ENCODE results near the gene EFL1. TPM values are rescaled to one million over a fixed set of nuclear protein-coding genes. Genes with fewer than 3 reads are reported as not detected.

Gene EFL1
- total RNA-seq, 1 experiment from 2014 or later: 44.7 TPM

DNA sequence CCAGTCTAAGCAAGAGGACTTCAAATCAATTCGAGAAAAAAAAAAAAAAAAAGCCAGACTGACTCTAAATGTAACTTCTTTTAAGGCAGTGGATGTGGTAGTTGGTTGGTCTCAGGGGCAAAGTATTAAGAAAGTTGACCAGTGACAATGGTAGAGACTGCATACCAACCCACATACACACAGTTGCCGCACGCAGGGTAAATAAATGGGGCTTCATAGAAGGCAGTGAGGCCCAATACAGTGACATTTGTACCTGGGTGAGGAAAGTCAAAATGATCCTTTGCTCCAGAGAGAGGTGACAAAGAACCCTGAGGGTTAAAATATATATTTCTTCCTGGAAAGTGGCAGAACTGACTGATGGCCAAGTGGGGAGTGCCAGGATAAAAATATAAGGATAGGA, 116.0 kb downstream of the EFL1 start:
- ChIA-PET POLR2A (interaction anchor here (0.7 to 2.8 kb wide), 4 partner anchors 8 to 736 kb away, joined by 3 to 27 read pairs (median 4); no protein-coding TSS in a partner anchor), CTCF (no interaction called here)
- no peak for DNase-seq (ENCODE audit: unreplicated experiment)
- TF ChIP-seq, protein P1, sequence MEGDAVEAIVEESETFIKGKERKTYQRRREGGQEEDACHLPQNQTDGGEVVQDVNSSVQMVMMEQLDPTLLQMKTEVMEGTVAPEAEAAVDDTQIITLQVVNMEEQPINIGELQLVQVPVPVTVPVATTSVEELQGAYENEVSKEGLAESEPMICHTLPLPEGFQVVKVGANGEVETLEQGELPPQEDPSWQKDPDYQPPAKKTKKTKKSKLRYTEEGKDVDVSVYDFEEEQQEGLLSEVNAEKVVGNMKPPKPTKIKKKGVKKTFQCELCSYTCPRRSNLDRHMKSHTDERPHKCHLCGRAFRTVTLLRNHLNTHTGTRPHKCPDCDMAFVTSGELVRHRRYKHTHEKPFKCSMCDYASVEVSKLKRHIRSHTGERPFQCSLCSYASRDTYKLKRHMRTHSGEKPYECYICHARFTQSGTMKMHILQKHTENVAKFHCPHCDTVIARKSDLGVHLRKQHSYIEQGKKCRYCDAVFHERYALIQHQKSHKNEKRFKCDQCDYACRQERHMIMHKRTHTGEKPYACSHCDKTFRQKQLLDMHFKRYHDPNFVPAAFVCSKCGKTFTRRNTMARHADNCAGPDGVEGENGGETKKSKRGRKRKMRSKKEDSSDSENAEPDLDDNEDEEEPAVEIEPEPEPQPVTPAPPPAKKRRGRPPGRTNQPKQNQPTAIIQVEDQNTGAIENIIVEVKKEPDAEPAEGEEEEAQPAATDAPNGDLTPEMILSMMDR (IDR thresholded peaks at IDR 0.05; ENCODE audit: unreplicated experiment): no peak
- Mint-ChIP-seq H3K27ac (ENCODE audit: low read depth, unreplicated experiment) (peak overlapping the region; percentile 89), H3K27me3 (ENCODE audit: insufficient read depth, unreplicated experiment) (no peaks in the 10 kb centered on the region), H3K9me3 (ENCODE audit: unreplicated experiment) (peaks cover 7% of the 10 kb centered on the region), H3K4me3 (ENCODE audit: unreplicated experiment) (no peak overlapping the region), H3K4me1 (ENCODE audit: insufficient read depth, unreplicated experiment) (peaks cover 16% of the 10 kb centered on the region), H3K36me3 (ENCODE audit: insufficient read depth, unreplicated experiment) (peaks cover 37% of the 10 kb centered on the region)
- intact Hi-C loops (cut with micrococcal nuclease): no loop called here
- BruUV-seq (replicated peaks): no TSS peak

DNA sequence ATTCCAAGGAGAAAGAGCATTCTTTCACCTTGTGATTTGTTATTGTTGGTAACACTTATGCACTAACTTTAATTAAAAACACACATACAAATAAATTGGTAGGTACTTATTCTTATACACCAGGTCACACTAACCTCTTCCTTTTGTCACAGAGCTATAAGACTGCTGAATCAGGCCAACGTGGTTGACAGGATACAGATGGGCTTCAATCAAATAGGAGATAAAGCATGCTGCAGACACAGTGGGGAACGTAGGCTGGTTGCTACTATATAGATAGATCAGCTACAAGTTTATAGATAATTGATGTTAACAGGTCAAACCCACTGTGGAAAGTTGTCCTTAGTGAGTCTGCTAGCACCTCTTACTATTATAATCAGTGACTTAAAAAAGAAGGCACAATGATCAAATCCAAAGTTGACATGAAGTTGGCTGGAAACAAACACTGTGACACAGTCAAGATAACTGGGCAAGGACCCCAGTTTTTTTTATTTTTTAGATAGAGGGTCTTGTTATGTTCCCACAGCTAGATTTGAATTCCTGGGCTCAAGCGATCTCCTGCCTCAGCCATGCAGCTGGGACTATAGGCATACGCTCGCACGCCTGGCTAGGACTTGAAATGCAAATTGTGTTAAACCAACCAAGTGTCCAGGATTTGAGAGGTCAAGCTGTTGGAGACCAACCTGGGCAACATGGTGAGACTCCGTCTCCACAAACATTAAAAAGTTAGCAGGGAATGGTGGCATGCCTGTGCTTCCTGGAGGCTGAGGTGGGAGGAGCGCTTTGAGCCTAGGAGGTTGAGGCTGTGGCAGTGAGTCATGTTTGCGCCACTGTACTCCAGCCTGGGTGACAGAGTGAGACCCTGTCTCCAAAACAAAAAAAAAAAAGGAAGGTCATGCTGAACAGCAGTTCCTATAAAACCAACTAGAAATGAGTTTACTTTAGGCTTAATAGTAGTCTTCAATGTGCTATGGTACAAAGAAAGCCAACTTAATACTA, 118.8 kb downstream of the EFL1 start:
- intact Hi-C loops (cut with micrococcal nuclease): no loop called here
- Mint-ChIP-seq H3K9me3 (ENCODE audit: unreplicated experiment) (peaks cover 7% of the 10 kb centered on the region), H3K4me3 (ENCODE audit: unreplicated experiment) (no peak overlapping the region), H3K27me3 (ENCODE audit: insufficient read depth, unreplicated experiment) (no peaks in the 10 kb centered on the region), H3K4me1 (ENCODE audit: insufficient read depth, unreplicated experiment) (peaks cover 24% of the 10 kb centered on the region), H3K36me3 (ENCODE audit: insufficient read depth, unreplicated experiment) (peaks cover 20% of the 10 kb centered on the region), H3K27ac (ENCODE audit: low read depth, unreplicated experiment) (no peak overlapping the region)
- CTCF ChIA-PET: interaction anchor here (0.6 to 1.6 kb wide), 7 partner anchors 8 to 1158 kb away, joined by 3 to 7 read pairs (median 3); no protein-coding TSS in a partner anchor
- no TSS peak for BruUV-seq (replicated peaks)
- no peak for DNase-seq (ENCODE audit: unreplicated experiment)
- TF ChIP-seq, protein P1 (IDR thresholded peaks at IDR 0.05; ENCODE audit: unreplicated experiment): no peak
- POLR2A ChIA-PET: interaction anchor here (1.1 kb wide), 2 partner anchors 13 to 39 kb away, joined by 3 read pairs; no protein-coding TSS in a partner anchor

DNA sequence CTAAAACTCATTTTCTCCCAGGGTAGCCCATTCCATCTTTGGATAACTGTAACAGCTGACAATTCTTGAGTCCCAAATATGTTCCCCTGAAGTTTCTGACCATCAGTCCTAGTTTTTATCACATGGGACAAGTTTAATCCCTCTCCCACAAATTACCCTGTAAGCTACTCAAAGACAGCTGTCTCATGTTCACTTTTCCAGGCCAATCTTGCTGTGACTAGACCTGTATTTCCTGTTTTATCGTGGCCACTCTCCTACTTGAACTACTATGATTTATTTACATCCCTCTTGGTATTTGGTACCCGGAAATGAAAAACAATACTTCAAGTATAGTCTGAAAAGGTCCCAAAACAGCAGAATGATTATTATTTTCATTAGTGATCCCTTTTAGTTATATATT, 121.6 kb downstream of the EFL1 start:
- no peak overlapping the region for H3K4me3 Mint-ChIP-seq (ENCODE audit: unreplicated experiment)
- CTCF ChIA-PET: interaction anchor here (0.6 to 2.7 kb wide), 10 partner anchors 10 to 875 kb away, joined by 3 to 20 read pairs (median 4); no protein-coding TSS in a partner anchor
- no peak overlapping the region for H3K27ac Mint-ChIP-seq (ENCODE audit: low read depth, unreplicated experiment)

More for the DNA sequence above, 121.6 kb downstream of the EFL1 start:
- intact Hi-C loops (cut with micrococcal nuclease): loop anchor here (1.0 kb wide), 2 partner anchors 33 to 57 kb away; no protein-coding TSS in a partner anchor
- BruUV-seq (replicated peaks): no TSS peak
- Mint-ChIP-seq H3K4me1 (ENCODE audit: insufficient read depth, unreplicated experiment) (peaks cover 8% of the 10 kb centered on the region), H3K27me3 (ENCODE audit: insufficient read depth, unreplicated experiment) (no peaks in the 10 kb centered on the region), H3K9me3 (ENCODE audit: unreplicated experiment) (no peaks in the 10 kb centered on the region), H3K36me3 (ENCODE audit: insufficient read depth, unreplicated experiment) (peaks cover 32% of the 10 kb centered on the region)
- POLR2A ChIA-PET: interaction anchor here (0.6 kb wide), 1 partner anchor 19 kb away, joined by 3 read pairs; no protein-coding TSS in a partner anchor
- no peak for DNase-seq (ENCODE audit: unreplicated experiment)
- TF ChIP-seq, protein P1 (IDR thresholded peaks at IDR 0.05; ENCODE audit: unreplicated experiment): no peak
